H9 (cell line): ENCODE results near the gene SEMA3A. TPM values are rescaled to one million over a fixed set of nuclear protein-coding genes. Genes with fewer than 3 reads are reported as not detected.
A peak's percentile ranks its signal among the peaks of the same experiment; 100 is the strongest.

Experiments used
- DNase-seq: peaks from one replicate; pipeline ENCODE4 v3.0.0-alpha.2; 2017
- H2AFZ ChIP-seq: one replicate; pipeline ENCODE4 v1.6.1; 2013; ENCODE audit warnings: mild to moderate bottlenecking, low read length, control low read depth, moderate library complexity
- H2AK5ac ChIP-seq: 2 replicates; pipeline ENCODE4 v1.6.1; 2013; ENCODE audit warnings: low read length, control low read depth, mixed read lengths; ENCODE audit not compliant: insufficient read length
- H2BK120ac ChIP-seq: one replicate; pipeline ENCODE4 v1.6.1; 2013; ENCODE audit warnings: low read depth, mild to moderate bottlenecking, low read length, control low read depth, inconsistent platforms; ENCODE audit not compliant: poor library complexity, severe bottlenecking
- H2BK12ac ChIP-seq: 2 replicates; pipeline ENCODE4 v1.6.1; 2013; ENCODE audit warnings: low read length, control low read depth, mixed read lengths, low read depth; ENCODE audit not compliant: insufficient read length
- H2BK15ac ChIP-seq: 2 replicates; pipeline ENCODE4 v1.6.1; 2013; ENCODE audit warnings: low read depth, low read length, control low read depth
- H2BK20ac ChIP-seq: one replicate; pipeline ENCODE4 v1.6.1; 2013; ENCODE audit warnings: low read depth, mild to moderate bottlenecking, low read length, control low read depth, inconsistent platforms; ENCODE audit not compliant: poor library complexity, severe bottlenecking
- H2BK5ac ChIP-seq: 2 replicates; pipeline ENCODE4 v1.6.1; 2013; ENCODE audit warnings: low read length, control low read depth, mixed read lengths; ENCODE audit not compliant: insufficient read length
- H3K14ac ChIP-seq: 2 replicates; pipeline ENCODE4 v1.6.1; 2013; ENCODE audit warnings: low read length, control low read depth; ENCODE audit not compliant: insufficient read depth
- H3K18ac ChIP-seq: 2 replicates; pipeline ENCODE4 v1.6.1; 2013; ENCODE audit warnings: low read depth, mild to moderate bottlenecking, mixed read lengths, low read length, control low read depth; ENCODE audit not compliant: insufficient read length
- H3K23ac ChIP-seq: 2 replicates; pipeline ENCODE4 v1.6.1; 2013; ENCODE audit warnings: low read length, control low read depth, mixed read lengths, low read depth; ENCODE audit not compliant: insufficient read length
- H3K23me2 ChIP-seq: 2 replicates; pipeline ENCODE4 v1.6.1; 2013; ENCODE audit warnings: low read depth, mild to moderate bottlenecking, mixed read lengths, low read length, control low read depth; ENCODE audit not compliant: insufficient read length, poor library complexity, severe bottlenecking
- H3K27ac ChIP-seq: 2 replicates; pipeline ENCODE4 v1.5.1; 2013; ENCODE audit warnings: low read length, control low read depth, mixed read lengths, low read depth; ENCODE audit not compliant: insufficient read length
- H3K27me3 ChIP-seq: 2 replicates; pipeline ENCODE4 v1.6.1; 2013; ENCODE audit warnings: low read length, control low read depth, inconsistent platforms; ENCODE audit not compliant: insufficient read depth
- H3K4ac ChIP-seq: 2 replicates; pipeline ENCODE4 v1.6.1; 2013; ENCODE audit warnings: low read depth, mild to moderate bottlenecking, control low read depth, inconsistent platforms, low read length, moderate library complexity
- H3K4me1 ChIP-seq: 2 replicates; pipeline ENCODE4 v1.6.1; 2013; ENCODE audit warnings: low read length, control low read depth, inconsistent platforms; ENCODE audit not compliant: insufficient read depth
- H3K4me2 ChIP-seq: 2 replicates; pipeline ENCODE4 v1.6.1; 2013; ENCODE audit warnings: low read length, control low read depth, mixed read lengths; ENCODE audit not compliant: insufficient read length, insufficient read depth
- H3K56ac ChIP-seq: 2 replicates; pipeline ENCODE4 v1.6.1; 2013; ENCODE audit warnings: low read depth, mild to moderate bottlenecking, mixed read lengths, low read length, control low read depth; ENCODE audit not compliant: insufficient read length
- H3K79me1 ChIP-seq: 2 replicates; pipeline ENCODE4 v1.6.1; 2013; ENCODE audit warnings: low read depth, mild to moderate bottlenecking, moderate library complexity, low read length, control low read depth, inconsistent platforms; ENCODE audit not compliant: insufficient read depth, poor library complexity, severe bottlenecking
- H3K79me2 ChIP-seq: 2 replicates; pipeline ENCODE4 v1.6.1; 2013; ENCODE audit warnings: low read length, control low read depth, inconsistent platforms; ENCODE audit not compliant: insufficient read depth
- H3K9ac ChIP-seq: 2 replicates; pipeline ENCODE4 v1.6.1; 2013; ENCODE audit warnings: low read length, control low read depth, mixed read lengths; ENCODE audit not compliant: insufficient read length; ENCODE audit errors: extremely low read depth
- H3K9me3 ChIP-seq: one replicate; pipeline ENCODE4 v1.6.1; 2013; ENCODE audit warnings: low read depth, low read length, inconsistent platforms; ENCODE audit not compliant: control insufficient read depth
- H3T11ph ChIP-seq: one replicate; pipeline ENCODE4 v1.6.1; 2013; ENCODE audit warnings: mild to moderate bottlenecking, low read length, control low read depth, inconsistent platforms
- H4K20me1 ChIP-seq: one replicate; pipeline ENCODE4 v1.6.1; 2013; ENCODE audit not compliant: control insufficient read depth, insufficient read length, insufficient read depth
- H4K5ac ChIP-seq: 2 replicates; pipeline ENCODE4 v1.6.1; 2013; ENCODE audit warnings: low read depth, mild to moderate bottlenecking, mixed read lengths, low read length, control low read depth; ENCODE audit not compliant: insufficient read length
- H4K8ac ChIP-seq: replicated peaks from 2 replicates; pipeline ENCODE4 v1.6.1; 2013; ENCODE audit warnings: low read length, control low read depth, mixed read lengths, low read depth; ENCODE audit not compliant: insufficient read length
- H4K91ac ChIP-seq: 2 replicates; pipeline ENCODE4 v1.6.1; 2013; ENCODE audit warnings: low read depth, mild to moderate bottlenecking, moderate library complexity, mixed read lengths, low read length, control low read depth; ENCODE audit not compliant: insufficient read length
- H3K27ac Mint-ChIP-seq, 3 experiments: 2 replicates in 2 of 3; 3 replicates in 1 of 3; pipeline ENCODE4 v1.8.0; 2020 to 2021; ENCODE audit warnings: mixed read lengths in 3 of 3, mild to moderate bottlenecking in 1 of 3, moderate library complexity in 1 of 3
- H3K27me3 Mint-ChIP-seq: 2 replicates; pipeline ENCODE4 v1.8.0; 2021; ENCODE audit warnings: low read depth, mild to moderate bottlenecking, moderate library complexity, mixed read lengths
- H3K36me3 Mint-ChIP-seq, 3 experiments: 2 replicates in 2 of 3; 3 replicates in 1 of 3; pipeline ENCODE4 v1.8.0; 2020 to 2021; ENCODE audit warnings: low read depth in 3 of 3, mixed read lengths in 3 of 3; ENCODE audit not compliant: insufficient read depth in 1 of 3
- H3K4me1 Mint-ChIP-seq, 2 experiments: 2 replicates each; pipeline ENCODE4 v1.8.0; 2020; ENCODE audit warnings: mixed read lengths in 2 of 2
- H3K4me3 Mint-ChIP-seq, 2 experiments: 2 replicates in 1 of 2; 3 replicates in 1 of 2; pipeline ENCODE4 v1.8.0; 2020 to 2021; ENCODE audit warnings: mild to moderate bottlenecking in 2 of 2, mixed read lengths in 2 of 2, moderate library complexity in 1 of 2
- H3K9me3 Mint-ChIP-seq, 2 experiments: 2 replicates in 1 of 2; 3 replicates in 1 of 2; pipeline ENCODE4 v1.8.0; 2020; ENCODE audit warnings: mild to moderate bottlenecking in 2 of 2, mixed read lengths in 2 of 2, moderate library complexity in 1 of 2
- WGBS: extraction: QIAGEN DNeasy Blood & Tissue Kit; methylation state at CpG from one replicate; pipeline ENCODE4 v1.1.7; 2013; ENCODE audit warnings: missing lambda C conversion rate, low lambda C conversion rate, mixed read lengths; ENCODE audit not compliant: insufficient read length; ENCODE audit errors: extremely low coverage; 5-methylcytosine and 5-hydroxymethylcytosine counted together
- total RNA-seq: library from RNA; stranded (reverse); gene quantifications from 2 replicates; pipeline ENCODE4 v1.2.1, GENCODE V29; 2021
- TF ChIP-seq, protein P1 (sequence below): fragments of 200-600 bp; sonication (generic); conservative IDR thresholded peaks from 3 replicates; pipeline ENCODE4 v1.8.0; 2021; ENCODE audit warnings: antibody characterized with exemption, mild to moderate bottlenecking

SEMA3A gene
- total RNA-seq, 1 experiment from 2014 or later = 60.0 TPM

DNA sequence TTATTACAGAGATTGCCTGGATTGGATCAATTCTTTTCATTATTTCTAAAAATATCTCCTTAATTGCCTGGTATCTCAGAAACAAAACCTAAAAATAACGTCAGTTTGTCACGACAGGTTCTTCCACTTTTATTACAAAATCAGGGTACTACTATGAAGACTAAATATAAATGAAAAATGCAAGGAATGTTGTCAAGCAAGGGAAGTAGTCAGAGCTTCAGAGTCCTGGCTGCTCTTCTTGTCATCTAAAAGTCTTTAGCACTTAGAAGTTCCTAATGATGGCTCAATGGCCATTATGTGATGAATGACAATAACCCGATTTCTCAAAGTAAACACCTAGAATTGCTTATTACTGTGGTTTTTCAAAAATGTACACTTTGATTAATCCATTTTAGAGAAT is 192.2 kb downstream of the SEMA3A start:
- no peaks in the 10 kb centered on the region for H3K79me2 ChIP-seq
- no peak overlapping the region for H2BK12ac ChIP-seq
- H2AK5ac ChIP-seq = no peak overlapping the region
- H3T11ph ChIP-seq = no peak overlapping the region
- no peak overlapping the region for H3K56ac ChIP-seq
- H2BK15ac ChIP-seq = no peak overlapping the region
- no peak overlapping the region for H4K91ac ChIP-seq
- no peak overlapping the region for H3K9ac ChIP-seq
- H3K27me3 ChIP-seq = no peaks in the 10 kb centered on the region
- H3K23ac ChIP-seq = no peak overlapping the region
- H2BK120ac ChIP-seq = no peak overlapping the region
- WGBS = no CpG with 5 or more reads among the region's 3 CpGs
- H3K23me2 ChIP-seq = no peaks in the 10 kb centered on the region
- H3K9me3 ChIP-seq = no peaks in the 10 kb centered on the region
- H2BK5ac ChIP-seq = no peak overlapping the region
- Mint-ChIP-seq H3K4me1 (peaks cover 3 to 11% of the 10 kb centered on the region in 2 experiments), H3K27me3 (no peaks in the 10 kb centered on the region), H3K36me3 (peaks cover 14 to 34% (median 22%) of the 10 kb centered on the region in 3 experiments; a peak in 5 of 7 replicates), H3K4me3 (no peak overlapping the region), H3K27ac (peak overlapping the region in 2 of 3 experiments; percentile 49 to 58; a peak in 3 of 7 replicates), H3K9me3 (no peaks in the 10 kb centered on the region)
- no peak overlapping the region for H2AFZ ChIP-seq
- H4K20me1 ChIP-seq = no peaks in the 10 kb centered on the region
- DNase-seq = no peak
- TF ChIP-seq, protein P1, sequence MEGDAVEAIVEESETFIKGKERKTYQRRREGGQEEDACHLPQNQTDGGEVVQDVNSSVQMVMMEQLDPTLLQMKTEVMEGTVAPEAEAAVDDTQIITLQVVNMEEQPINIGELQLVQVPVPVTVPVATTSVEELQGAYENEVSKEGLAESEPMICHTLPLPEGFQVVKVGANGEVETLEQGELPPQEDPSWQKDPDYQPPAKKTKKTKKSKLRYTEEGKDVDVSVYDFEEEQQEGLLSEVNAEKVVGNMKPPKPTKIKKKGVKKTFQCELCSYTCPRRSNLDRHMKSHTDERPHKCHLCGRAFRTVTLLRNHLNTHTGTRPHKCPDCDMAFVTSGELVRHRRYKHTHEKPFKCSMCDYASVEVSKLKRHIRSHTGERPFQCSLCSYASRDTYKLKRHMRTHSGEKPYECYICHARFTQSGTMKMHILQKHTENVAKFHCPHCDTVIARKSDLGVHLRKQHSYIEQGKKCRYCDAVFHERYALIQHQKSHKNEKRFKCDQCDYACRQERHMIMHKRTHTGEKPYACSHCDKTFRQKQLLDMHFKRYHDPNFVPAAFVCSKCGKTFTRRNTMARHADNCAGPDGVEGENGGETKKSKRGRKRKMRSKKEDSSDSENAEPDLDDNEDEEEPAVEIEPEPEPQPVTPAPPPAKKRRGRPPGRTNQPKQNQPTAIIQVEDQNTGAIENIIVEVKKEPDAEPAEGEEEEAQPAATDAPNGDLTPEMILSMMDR = no peak
- no peak overlapping the region for H4K8ac ChIP-seq
- no peak overlapping the region for H3K14ac ChIP-seq
- no peaks in the 10 kb centered on the region for H3K79me1 ChIP-seq
- no peak overlapping the region for H4K5ac ChIP-seq
- no peak overlapping the region for H3K4me2 ChIP-seq
- no peak overlapping the region for H3K4ac ChIP-seq
- no peaks in the 10 kb centered on the region; the same call in 1 of the 2 replicates for H3K4me1 ChIP-seq
- no peak overlapping the region for H3K18ac ChIP-seq
- no peak overlapping the region for H3K27ac ChIP-seq
- no peak overlapping the region for H2BK20ac ChIP-seq
